HL-60/S4 treated with phorbol 12-myristate 13-acetate at 8.2 ng/mL for 4 days and 3 days (cell line): ENCODE measurements around the gene CENPT.

Experiments used
- in situ Hi-C: fragments of 300-500 bp; cut with MboI; formaldehyde crosslinking; loops from 2 replicates; pipeline ENCODE4 v1.15.0; 2022; ENCODE audit warnings: low sequenced_read_pairs

CENPT gene

GRCh38 chr16:67847064-67847861 is at the start of gene CENPT:
Gene CENPT (minus strand): TSS chr16:67847693. CDS start chr16:67833859, 13,834 bp downstream.
- in situ Hi-C loops: no loop called here

GRCh38 chr16:67897231-67897630 is 49.7 kb upstream of the CENPT start:
- in situ Hi-C loops: no loop called here

GRCh38 chr16:67893743-67894399 is 46.4 kb upstream of the CENPT start:
- in situ Hi-C loops: no loop called here

GRCh38 chr16:67892899-67893742 is 45.6 kb upstream of the CENPT start, which contains the start of gene PSKH1:
Gene PSKH1 (plus strand): TSS chr16:67893254. CDS start chr16:67908750, 15,496 bp downstream.
- in situ Hi-C loops: no loop called here

GRCh38 chr16:67892375-67892774 is 44.9 kb upstream of the CENPT start:
- in situ Hi-C loops: no loop called here

GRCh38 chr16:67888331-67888730 is 40.8 kb upstream of the CENPT start:
- in situ Hi-C loops: loop anchor here (10.0 kb wide), 1 partner anchor 46 kb away; the partner anchor contains the start of genes CTRL and PSMB10

- in situ Hi-C loops: loop anchor here (10.0 kb wide), 1 partner anchor 48 kb away; the partner anchor contains the start of genes CTRL and PSMB10
These were observed 38.9 kb upstream of the CENPT start for GRCh38 chr16:67886387-67886786.

- in situ Hi-C loops: loop anchor here (10.0 kb wide), 1 partner anchor 49 kb away; the partner anchor contains the start of genes CTRL and PSMB10
These were observed 38.5 kb upstream of the CENPT start for GRCh38 chr16:67885976-67886375.

GRCh38 chr16:67885545-67885944 is 38.1 kb upstream of the CENPT start:
- in situ Hi-C loops: loop anchor here (10.0 kb wide), 1 partner anchor 49 kb away; the partner anchor contains the start of genes CTRL and PSMB10

- in situ Hi-C loops: loop anchor here (10.0 kb wide), 1 partner anchor 50 kb away; the partner anchor contains the start of genes CTRL and PSMB10
These were observed 37.2 kb upstream of the CENPT start, which contains the start of gene NRN1L for GRCh38 chr16:67884684-67885083. Gene NRN1L (plus strand): TSS chr16:67884885. CDS start chr16:67884904, 19 bp downstream.

- in situ Hi-C loops: loop anchor here (10.0 kb wide), 1 partner anchor 51 kb away; the partner anchor contains the start of genes CTRL and PSMB10
These were observed 36.4 kb upstream of the CENPT start for GRCh38 chr16:67883872-67884261.

GRCh38 chr16:67883146-67883871 is 35.8 kb upstream of the CENPT start:
- in situ Hi-C loops: loop anchor here (10.0 kb wide), 1 partner anchor 51 kb away; the partner anchor contains the start of genes CTRL and PSMB10

- in situ Hi-C loops: loop anchor here (10.0 kb wide), 1 partner anchor 52 kb away; the partner anchor contains the start of genes CTRL and PSMB10
These were observed 35.1 kb upstream of the CENPT start for GRCh38 chr16:67882374-67883145.

GRCh38 chr16:67881621-67882161 is 34.2 kb upstream of the CENPT start:
- in situ Hi-C loops: loop anchor here (10.0 kb wide), 1 partner anchor 53 kb away; the partner anchor contains the start of genes CTRL and PSMB10

GRCh38 chr16:67880584-67880983 is 33.1 kb upstream of the CENPT start:
- in situ Hi-C loops: loop anchor here (10.0 kb wide), 1 partner anchor 54 kb away; the partner anchor contains the start of genes CTRL and PSMB10

- in situ Hi-C loops: loop anchor here (10.0 kb wide), 1 partner anchor 55 kb away; the partner anchor contains the start of genes CTRL and PSMB10
These were observed 32.4 kb upstream of the CENPT start for GRCh38 chr16:67879936-67880335.

GRCh38 chr16:67879462-67879861 is 32.0 kb upstream of the CENPT start:
- in situ Hi-C loops: no loop called here

GRCh38 chr16:67878846-67879245 is 31.4 kb upstream of the CENPT start:
- in situ Hi-C loops: no loop called here
